Measurements from ENCODE around the gene PPY.

Gene PPY

DNA sequence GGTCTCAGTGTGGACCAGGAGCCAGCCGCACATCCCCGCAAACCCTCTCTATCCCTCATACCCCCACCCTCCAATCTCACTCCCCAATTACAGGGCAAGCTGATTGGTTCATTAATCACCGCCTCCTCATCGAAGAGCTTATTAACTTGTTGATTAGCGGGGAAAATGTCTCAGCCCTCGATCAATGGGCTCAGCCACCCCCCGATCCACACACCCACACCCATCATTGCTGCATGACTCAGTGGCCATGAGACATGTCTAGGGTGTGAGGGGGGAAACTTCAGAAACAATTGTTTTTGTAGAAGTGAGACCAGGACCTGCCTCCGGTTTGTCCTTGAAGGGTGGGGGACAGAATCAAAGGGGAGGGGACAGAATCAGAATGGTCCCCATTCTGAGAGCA lies 13.9 kb upstream of the PPY start:
- DNase-seq: no peak
- Histone ChIP-seq H2AFZ (ENCODE audit: low read length) (no peak overlapping the region), H3F3A (ENCODE audit: insufficient read depth, low read length) (no peaks in the 10 kb centered on the region), H3K27ac (ENCODE audit: low read length) (no peak overlapping the region), H3K4me2 (ENCODE audit: low read depth, low read length) (no peak overlapping the region), H3K9ac (ENCODE audit: low read length) (no peak overlapping the region), H3K27me3 (replicated peaks; ENCODE audit: insufficient read depth, low read length) (peaks cover 24% of the 10 kb centered on the region), H3K79me2 (ENCODE audit: low read length) (no peaks in the 10 kb centered on the region), H3K9me2 (replicated peaks; ENCODE audit: insufficient read depth, low read length) (no peaks in the 10 kb centered on the region), H4K20me1 (ENCODE audit: insufficient read depth, low read length) (no peaks in the 10 kb centered on the region), H3K4me3 (ENCODE audit: low read length) (no peak overlapping the region), H3K36me3 (replicated peaks; ENCODE audit: insufficient read depth, low read length) (no peaks in the 10 kb centered on the region), H3K9me3 (replicated peaks; ENCODE audit: insufficient read depth, low read length) (no peaks in the 10 kb centered on the region), H3K4me1 (ENCODE audit: low read length) (no peaks in the 10 kb centered on the region)
- no peak for TF ChIP-seq EZH2phosphoT487 (IDR thresholded peaks at IDR 0.05; ENCODE audit: low read length)
- TF ChIP-seq EZH2 (optimal IDR thresholded peaks at IDR 0.05; ENCODE audit: low read depth, low read length): no peak
- TF ChIP-seq, protein P1, sequence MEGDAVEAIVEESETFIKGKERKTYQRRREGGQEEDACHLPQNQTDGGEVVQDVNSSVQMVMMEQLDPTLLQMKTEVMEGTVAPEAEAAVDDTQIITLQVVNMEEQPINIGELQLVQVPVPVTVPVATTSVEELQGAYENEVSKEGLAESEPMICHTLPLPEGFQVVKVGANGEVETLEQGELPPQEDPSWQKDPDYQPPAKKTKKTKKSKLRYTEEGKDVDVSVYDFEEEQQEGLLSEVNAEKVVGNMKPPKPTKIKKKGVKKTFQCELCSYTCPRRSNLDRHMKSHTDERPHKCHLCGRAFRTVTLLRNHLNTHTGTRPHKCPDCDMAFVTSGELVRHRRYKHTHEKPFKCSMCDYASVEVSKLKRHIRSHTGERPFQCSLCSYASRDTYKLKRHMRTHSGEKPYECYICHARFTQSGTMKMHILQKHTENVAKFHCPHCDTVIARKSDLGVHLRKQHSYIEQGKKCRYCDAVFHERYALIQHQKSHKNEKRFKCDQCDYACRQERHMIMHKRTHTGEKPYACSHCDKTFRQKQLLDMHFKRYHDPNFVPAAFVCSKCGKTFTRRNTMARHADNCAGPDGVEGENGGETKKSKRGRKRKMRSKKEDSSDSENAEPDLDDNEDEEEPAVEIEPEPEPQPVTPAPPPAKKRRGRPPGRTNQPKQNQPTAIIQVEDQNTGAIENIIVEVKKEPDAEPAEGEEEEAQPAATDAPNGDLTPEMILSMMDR (IDR thresholded peaks at IDR 0.05; ENCODE audit: low read length): no peak

DNA sequence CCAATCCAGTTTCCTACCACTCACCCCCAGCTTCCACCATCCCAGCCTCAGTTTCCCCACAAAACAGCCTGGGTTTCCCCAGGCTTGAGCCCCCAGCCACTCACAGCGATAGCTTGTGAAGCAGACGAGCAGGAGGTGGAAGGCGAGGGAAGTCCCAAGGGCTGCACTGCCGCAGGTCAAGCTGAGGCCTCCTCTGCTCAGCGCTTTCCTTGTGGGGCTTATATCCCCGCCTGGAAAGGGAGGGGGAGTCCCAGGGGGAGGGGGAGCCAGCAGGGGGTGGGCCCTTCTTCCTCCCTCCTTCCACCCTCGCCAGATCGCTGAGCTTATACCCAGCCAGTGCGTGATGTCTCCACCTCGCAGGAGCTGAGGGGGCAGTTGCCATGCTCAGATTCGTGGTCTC lies 11.5 kb upstream of the PPY start, which contains the start of gene PYY:
Gene PYY, minus strand, starts transcription at position 195 of the 400 bp plus-strand sequence. CDS start 457 bp downstream, outside the sequence.
- no peaks in the 10 kb centered on the region for H3K36me3 ChIP-seq (replicated peaks; ENCODE audit: insufficient read depth, low read length)
- no peak within 1 kb of the TSS for H3K4me2 ChIP-seq (ENCODE audit: low read depth, low read length)
- no peaks in the 10 kb centered on the region for H3K79me2 ChIP-seq (ENCODE audit: low read length)
- no peak within 1 kb of the TSS for H2AFZ ChIP-seq (ENCODE audit: low read length)
- no peaks in the 10 kb centered on the region for H3K9me3 ChIP-seq (replicated peaks; ENCODE audit: insufficient read depth, low read length)
- no peak for DNase-seq
- no peak within 1 kb of the TSS for H3K27ac ChIP-seq (ENCODE audit: low read length)
- H3K4me3 ChIP-seq (ENCODE audit: low read length): no peak within 1 kb of the TSS
- no peaks in the 10 kb centered on the region for H3F3A ChIP-seq (ENCODE audit: insufficient read depth, low read length)
- no peaks in the 10 kb centered on the region for H3K4me1 ChIP-seq (ENCODE audit: low read length)
- no peak for TF ChIP-seq EZH2 (optimal IDR thresholded peaks at IDR 0.05; ENCODE audit: low read depth, low read length)
- no peak for TF ChIP-seq EZH2phosphoT487 (IDR thresholded peaks at IDR 0.05; ENCODE audit: low read length)
- TF ChIP-seq, protein P1 (IDR thresholded peaks at IDR 0.05; ENCODE audit: low read length): no peak
- no peaks in the 10 kb centered on the region for H3K9me2 ChIP-seq (replicated peaks; ENCODE audit: insufficient read depth, low read length)
- H3K27me3 ChIP-seq (replicated peaks; ENCODE audit: insufficient read depth, low read length): peaks cover 24% of the 10 kb centered on the region
- no peak within 1 kb of the TSS for H3K9ac ChIP-seq (ENCODE audit: low read length)
- H4K20me1 ChIP-seq (ENCODE audit: insufficient read depth, low read length): no peaks in the 10 kb centered on the region

DNA sequence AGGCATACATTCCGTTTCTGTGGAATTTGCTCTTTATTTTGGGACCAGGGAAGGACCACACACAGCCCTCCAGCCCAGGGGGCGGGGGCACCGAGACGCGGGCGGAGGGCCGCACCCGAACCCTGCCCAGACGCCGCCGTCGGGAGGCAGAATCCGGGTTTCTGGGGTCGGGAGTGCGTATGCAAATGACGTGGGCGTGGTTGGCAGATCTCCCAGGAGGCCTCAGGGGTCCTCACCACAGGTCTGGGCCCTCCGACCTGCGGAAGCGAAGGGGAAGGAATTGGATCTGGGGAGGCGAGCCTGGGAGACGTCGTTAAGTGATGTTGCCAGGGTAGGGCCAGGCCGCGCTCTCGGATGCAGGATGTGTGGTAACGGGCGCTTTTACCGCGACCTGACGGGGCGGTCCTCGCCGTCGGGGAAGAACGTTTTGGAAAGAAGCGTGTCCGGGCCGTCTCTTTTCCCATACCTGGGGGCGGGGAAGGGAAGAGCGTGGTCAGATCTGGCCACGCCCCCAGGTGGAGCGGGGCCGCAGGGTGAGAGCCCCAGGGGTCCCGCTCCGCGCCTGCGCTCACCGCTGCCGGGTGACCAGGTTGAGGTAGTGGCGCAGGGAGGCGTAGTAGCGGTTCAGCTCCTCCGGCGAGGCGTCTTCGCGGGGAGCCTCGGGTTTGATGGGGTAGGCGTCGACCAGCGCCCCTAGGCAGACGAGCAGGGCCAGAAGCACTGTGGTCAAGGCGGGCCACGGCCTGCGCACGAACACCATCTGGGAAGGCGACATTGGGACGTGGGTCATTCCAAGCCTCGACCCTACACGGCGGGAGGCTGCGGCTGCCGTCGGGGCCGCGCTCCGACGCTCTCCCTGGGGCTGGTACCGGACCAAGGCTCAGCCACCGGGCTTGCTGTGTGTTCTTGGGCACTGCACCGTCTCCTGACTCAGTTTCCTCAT lies 10.7 kb upstream of the PPY start:
- Histone ChIP-seq H3K27me3 (replicated peaks; ENCODE audit: insufficient read depth, low read length) (peaks cover 24% of the 10 kb centered on the region), H3K9ac (ENCODE audit: low read length) (no peak overlapping the region), H3K4me3 (ENCODE audit: low read length) (no peak overlapping the region)

More for the DNA sequence above, 10.7 kb upstream of the PPY start:
- Histone ChIP-seq H3K9me2 (replicated peaks; ENCODE audit: insufficient read depth, low read length) (no peaks in the 10 kb centered on the region), H3K9me3 (replicated peaks; ENCODE audit: insufficient read depth, low read length) (no peaks in the 10 kb centered on the region), H3K27ac (ENCODE audit: low read length) (no peak overlapping the region), H3K4me2 (ENCODE audit: low read depth, low read length) (no peak overlapping the region), H3K79me2 (ENCODE audit: low read length) (no peaks in the 10 kb centered on the region), H4K20me1 (ENCODE audit: insufficient read depth, low read length) (no peaks in the 10 kb centered on the region), H3F3A (ENCODE audit: insufficient read depth, low read length) (no peaks in the 10 kb centered on the region), H3K4me1 (ENCODE audit: low read length) (no peaks in the 10 kb centered on the region), H2AFZ (ENCODE audit: low read length) (no peak overlapping the region), H3K36me3 (replicated peaks; ENCODE audit: insufficient read depth, low read length) (no peaks in the 10 kb centered on the region)
- TF ChIP-seq EZH2 (optimal IDR thresholded peaks at IDR 0.05; ENCODE audit: low read depth, low read length): no peak
- TF ChIP-seq EZH2phosphoT487 (IDR thresholded peaks at IDR 0.05; ENCODE audit: low read length): no peak
- TF ChIP-seq, protein P1 (IDR thresholded peaks at IDR 0.05; ENCODE audit: low read length): no peak
- no peak for DNase-seq

All from MM.1S (cell line).